ENCODE data around the gene AJAP1. TPM values are rescaled to one million over a fixed set of nuclear protein-coding genes. Genes with fewer than 3 reads are reported as not detected.

Gene AJAP1
- total RNA-seq, 1 donor, result under 0.01 TPM

GRCh38 chr1:4770713-4771112 lies 116.3 kb downstream of the AJAP1 start:
- no peak for TF ChIP-seq CTCF (IDR thresholded peaks at IDR 0.05; ENCODE audit: insufficient read depth, low read length)
- no peak overlapping the region for H3K4me3 ChIP-seq (ENCODE audit: low read depth, low read length)
- no peak for DNase-seq (ENCODE audit: low read depth)

- H3K4me3 ChIP-seq (ENCODE audit: low read depth, low read length), result no peak overlapping the region
- no peak for TF ChIP-seq CTCF (IDR thresholded peaks at IDR 0.05; ENCODE audit: insufficient read depth, low read length)
- no peak for DNase-seq (ENCODE audit: low read depth)
Observed at GRCh38 chr1:4771267-4771666, 116.9 kb downstream of the AJAP1 start.

GRCh38 chr1:4771721-4772120 lies 117.3 kb downstream of the AJAP1 start:
- H3K4me3 ChIP-seq (ENCODE audit: low read depth, low read length), result no peak overlapping the region
- DNase-seq (ENCODE audit: low read depth), result no peak
- TF ChIP-seq CTCF (IDR thresholded peaks at IDR 0.05; ENCODE audit: insufficient read depth, low read length), result no peak

- no peak overlapping the region for H3K4me3 ChIP-seq (ENCODE audit: low read depth, low read length)
- no peak for TF ChIP-seq CTCF (IDR thresholded peaks at IDR 0.05; ENCODE audit: insufficient read depth, low read length)
- DNase-seq (ENCODE audit: low read depth), result no peak
Observed at GRCh38 chr1:4772294-4773010, 118.0 kb downstream of the AJAP1 start.

- H3K4me3 ChIP-seq (ENCODE audit: low read depth, low read length), result no peak overlapping the region
- TF ChIP-seq CTCF (IDR thresholded peaks at IDR 0.05; ENCODE audit: insufficient read depth, low read length), result no peak
- no peak for DNase-seq (ENCODE audit: low read depth)
Observed at GRCh38 chr1:4773226-4773625, 118.8 kb downstream of the AJAP1 start.

GRCh38 chr1:4775506-4775905 lies 121.1 kb downstream of the AJAP1 start:
- no peak for TF ChIP-seq CTCF (IDR thresholded peaks at IDR 0.05; ENCODE audit: insufficient read depth, low read length)
- DNase-seq (ENCODE audit: low read depth), result no peak
- no peak overlapping the region for H3K4me3 ChIP-seq (ENCODE audit: low read depth, low read length)

- no peak for TF ChIP-seq CTCF (IDR thresholded peaks at IDR 0.05; ENCODE audit: insufficient read depth, low read length)
- no peak for DNase-seq (ENCODE audit: low read depth)
- no peak overlapping the region for H3K4me3 ChIP-seq (ENCODE audit: low read depth, low read length)
Observed at GRCh38 chr1:4778056-4778455, 123.6 kb downstream of the AJAP1 start.

All from fibroblast of the aortic adventitia (primary cell).